Trophoblast cell (in vitro differentiated cells and primary cell): ENCODE measurements around the gene PEPD.

Experiments
- DNase-seq, 2 donors: peaks; one replicate each; pipeline ENCODE4 v3.0.0-alpha.2; 2016
- H2AFZ ChIP-seq: 2 replicates; pipeline ENCODE4 v1.6.1; 2013; ENCODE audit warnings: low read length, moderate library complexity, mild to moderate bottlenecking; ENCODE audit not compliant: insufficient read depth, poor library complexity
- H2AK5ac ChIP-seq: 2 replicates; pipeline ENCODE4 v1.6.1; 2013; ENCODE audit warnings: mild to moderate bottlenecking, low read length
- H2BK120ac ChIP-seq: 2 replicates; pipeline ENCODE4 v1.6.1; 2013; ENCODE audit warnings: low read length, mild to moderate bottlenecking, moderate library complexity; ENCODE audit not compliant: insufficient read depth, poor library complexity
- H2BK12ac ChIP-seq: 2 replicates; pipeline ENCODE4 v1.6.1; 2013; ENCODE audit warnings: mild to moderate bottlenecking, low read length, moderate library complexity
- H2BK5ac ChIP-seq: 2 replicates; pipeline ENCODE4 v1.6.1; 2013; ENCODE audit warnings: low read length, low read depth, moderate library complexity, mild to moderate bottlenecking; ENCODE audit not compliant: poor library complexity
- H3K14ac ChIP-seq: 2 replicates; pipeline ENCODE4 v1.6.1; 2013; ENCODE audit warnings: mild to moderate bottlenecking, low read length
- H3K18ac ChIP-seq: 2 replicates; pipeline ENCODE4 v1.6.1; 2013; ENCODE audit warnings: mild to moderate bottlenecking, low read length
- H3K23ac ChIP-seq: 2 replicates; pipeline ENCODE4 v1.6.1; 2013; ENCODE audit warnings: low read length
- H3K27ac ChIP-seq: 2 replicates; pipeline ENCODE4 v1.5.1; 2013; ENCODE audit warnings: low read depth, mild to moderate bottlenecking, inconsistent platforms, low read length, moderate library complexity
- H3K27me3 ChIP-seq: 2 replicates; pipeline ENCODE4 v1.6.1; 2013; ENCODE audit warnings: inconsistent platforms, mild to moderate bottlenecking, low read length, moderate library complexity; ENCODE audit not compliant: insufficient read depth
- H3K36me3 ChIP-seq, 2 experiments: 1 replicate in 1 of 2; 2 replicates in 1 of 2; pipeline ENCODE4 v1.6.1; 2013; ENCODE audit warnings: low read length in 2 of 2, mild to moderate bottlenecking in 2 of 2, moderate library complexity in 1 of 2; ENCODE audit not compliant: insufficient read depth in 2 of 2, control insufficient read depth in 1 of 2
- H3K4ac ChIP-seq: 2 replicates; pipeline ENCODE4 v1.6.1; 2013; ENCODE audit warnings: low read depth, mild to moderate bottlenecking, low read length, moderate library complexity
- H3K4me1 ChIP-seq, 2 experiments: 1 replicate in 1 of 2; 2 replicates in 1 of 2; pipeline ENCODE4 v1.6.1; 2013; ENCODE audit warnings: low read length in 2 of 2, mild to moderate bottlenecking in 2 of 2, moderate library complexity in 1 of 2; ENCODE audit not compliant: insufficient read depth in 2 of 2, control insufficient read depth in 1 of 2
- H3K4me2 ChIP-seq: 2 replicates; pipeline ENCODE4 v1.6.1; 2013; ENCODE audit warnings: inconsistent platforms, mild to moderate bottlenecking, low read length, moderate library complexity
- H3K4me3 ChIP-seq: 2 replicates; pipeline ENCODE4 v1.5.1; 2013; ENCODE audit warnings: mild to moderate bottlenecking, low read depth, low read length, inconsistent platforms
- H3K79me1 ChIP-seq: one replicate; pipeline ENCODE4 v1.6.1; 2013; ENCODE audit warnings: low read length
- H3K79me2 ChIP-seq: 2 replicates; pipeline ENCODE4 v1.6.1; 2013; ENCODE audit warnings: low read length, mild to moderate bottlenecking; ENCODE audit not compliant: control insufficient read depth, insufficient read depth, poor library complexity
- H3K9ac ChIP-seq: 2 replicates; pipeline ENCODE4 v1.6.1; 2013; ENCODE audit warnings: mild to moderate bottlenecking, low read length
- H3K9me3 ChIP-seq: 2 replicates; pipeline ENCODE4 v1.6.1; 2013; ENCODE audit warnings: low read depth, mild to moderate bottlenecking, control low read depth, inconsistent platforms, low read length; ENCODE audit not compliant: insufficient read depth
- H4K12ac ChIP-seq: 2 replicates; pipeline ENCODE4 v1.6.1; 2013; ENCODE audit warnings: low read depth, mild to moderate bottlenecking, low read length, moderate library complexity
- H4K8ac ChIP-seq: 2 replicates; pipeline ENCODE4 v1.6.1; 2013; ENCODE audit warnings: low read depth, mild to moderate bottlenecking, low read length, moderate library complexity
- H4K91ac ChIP-seq: one replicate; pipeline ENCODE4 v1.6.1; 2013; ENCODE audit warnings: low read depth, mild to moderate bottlenecking, low read length, moderate library complexity
- WGBS: extraction: QIAGEN DNeasy Blood & Tissue Kit; methylation state at CpG from one replicate; pipeline ENCODE4 v1.1.7; 2013; ENCODE audit warnings: missing lambda C conversion rate; ENCODE audit not compliant: insufficient read length, insufficient coverage; ENCODE audit errors: extremely low coverage; 5-methylcytosine and 5-hydroxymethylcytosine counted together

Gene PEPD

GRCh38 chr19:33345163-33345562, 176.4 kb downstream of the PEPD start:
- no peaks in the 10 kb centered on the region for H3K79me1 ChIP-seq
- H2BK5ac ChIP-seq, result no peak overlapping the region
- no peak overlapping the region for H3K9ac ChIP-seq
- H3K4me2 ChIP-seq, result no peak overlapping the region
- no peak overlapping the region for H2AFZ ChIP-seq
- no peak for DNase-seq
- H2BK120ac ChIP-seq, result no peak overlapping the region
- no peak overlapping the region for H3K4ac ChIP-seq
- H3K9me3 ChIP-seq, result no peaks in the 10 kb centered on the region
- H4K12ac ChIP-seq, result no peak overlapping the region
- no peak overlapping the region for H3K18ac ChIP-seq
- no peak overlapping the region for H3K4me3 ChIP-seq
- H2BK12ac ChIP-seq, result no peak overlapping the region
- H4K91ac ChIP-seq, result no peak overlapping the region
- no peak overlapping the region for H4K8ac ChIP-seq
- no peaks in the 10 kb centered on the region for H3K4me1 ChIP-seq
- no peaks in the 10 kb centered on the region for H3K79me2 ChIP-seq
- no peak overlapping the region for H3K27ac ChIP-seq
- H3K14ac ChIP-seq, result no peak overlapping the region
- WGBS, result no CpG with 5 or more reads among the region's 6 CpGs
- no peak overlapping the region for H2AK5ac ChIP-seq
- no peak overlapping the region for H3K23ac ChIP-seq
- no peaks in the 10 kb centered on the region for H3K36me3 ChIP-seq
- H3K27me3 ChIP-seq, result no peaks in the 10 kb centered on the region

- no peak overlapping the region for H2BK120ac ChIP-seq
- no peak overlapping the region for H2AK5ac ChIP-seq
- no peak overlapping the region for H3K18ac ChIP-seq
- no peak overlapping the region for H4K8ac ChIP-seq
- H3K4me1 ChIP-seq, result no peaks in the 10 kb centered on the region
- no peak overlapping the region for H3K9ac ChIP-seq
- H3K4me2 ChIP-seq, result no peak overlapping the region
- no peak overlapping the region for H3K14ac ChIP-seq
- no peak for DNase-seq
- H3K4ac ChIP-seq, result no peak overlapping the region
- no peak overlapping the region for H4K91ac ChIP-seq
- no peaks in the 10 kb centered on the region for H3K27me3 ChIP-seq
- H3K79me1 ChIP-seq, result no peaks in the 10 kb centered on the region
- H3K4me3 ChIP-seq, result no peak overlapping the region
- WGBS, result no CpG with 5 or more reads among the region's 4 CpGs
- H3K36me3 ChIP-seq, result no peaks in the 10 kb centered on the region
- H2BK12ac ChIP-seq, result no peak overlapping the region
- no peaks in the 10 kb centered on the region for H3K9me3 ChIP-seq
- H2AFZ ChIP-seq, result no peak overlapping the region
- no peak overlapping the region for H2BK5ac ChIP-seq
- no peak overlapping the region for H3K23ac ChIP-seq
- H3K79me2 ChIP-seq, result no peaks in the 10 kb centered on the region
- H4K12ac ChIP-seq, result no peak overlapping the region
- no peak overlapping the region for H3K27ac ChIP-seq
These were observed 177.0 kb downstream of the PEPD start for GRCh38 chr19:33344573-33344925.

GRCh38 chr19:33343859-33344572, 177.6 kb downstream of the PEPD start:
- Histone ChIP-seq H3K4me3 (no peak overlapping the region), H3K18ac (no peak overlapping the region), H3K27me3 (no peaks in the 10 kb centered on the region)

GRCh38 chr19:33343301-33343700, 178.3 kb downstream of the PEPD start:
- no peak overlapping the region for H2BK120ac ChIP-seq
- no peaks in the 10 kb centered on the region for H3K4me1 ChIP-seq
- H3K23ac ChIP-seq, result no peak overlapping the region
- no peak overlapping the region for H4K8ac ChIP-seq
- no peak overlapping the region for H3K14ac ChIP-seq
- H3K9ac ChIP-seq, result no peak overlapping the region
- H3K9me3 ChIP-seq, result no peaks in the 10 kb centered on the region
- H3K18ac ChIP-seq, result no peak overlapping the region
- H3K36me3 ChIP-seq, result no peaks in the 10 kb centered on the region
- H3K27ac ChIP-seq, result no peak overlapping the region
- no peak overlapping the region for H2AFZ ChIP-seq
- H3K79me1 ChIP-seq, result no peaks in the 10 kb centered on the region
- H3K27me3 ChIP-seq, result no peaks in the 10 kb centered on the region
- H2AK5ac ChIP-seq, result no peak overlapping the region
- H2BK12ac ChIP-seq, result no peak overlapping the region
- WGBS, result no CpG with 5 or more reads among the region's 2 CpGs
- H3K79me2 ChIP-seq, result no peaks in the 10 kb centered on the region
- no peak overlapping the region for H3K4me3 ChIP-seq
- no peak overlapping the region for H2BK5ac ChIP-seq
- no peak overlapping the region for H3K4me2 ChIP-seq
- no peak overlapping the region for H4K12ac ChIP-seq
- no peak for DNase-seq
- H3K4ac ChIP-seq, result no peak overlapping the region
- no peak overlapping the region for H4K91ac ChIP-seq

More at GRCh38 chr19:33343859-33344572, 177.6 kb downstream of the PEPD start:
- no peak overlapping the region for H3K9ac ChIP-seq
- no peak overlapping the region for H4K12ac ChIP-seq
- H2AFZ ChIP-seq, result no peak overlapping the region
- H2BK120ac ChIP-seq, result no peak overlapping the region
- no peak for DNase-seq
- no peak overlapping the region for H3K23ac ChIP-seq
- WGBS, result no CpG with 5 or more reads among the region's 12 CpGs
- no peak overlapping the region for H4K91ac ChIP-seq
- no peaks in the 10 kb centered on the region for H3K79me1 ChIP-seq
- no peak overlapping the region for H4K8ac ChIP-seq
- no peak overlapping the region for H3K14ac ChIP-seq
- no peak overlapping the region for H2BK12ac ChIP-seq
- no peaks in the 10 kb centered on the region for H3K79me2 ChIP-seq
- no peaks in the 10 kb centered on the region for H3K36me3 ChIP-seq
- H3K4me1 ChIP-seq, result no peaks in the 10 kb centered on the region
- H2AK5ac ChIP-seq, result no peak overlapping the region
- H3K27ac ChIP-seq, result no peak overlapping the region
- no peak overlapping the region for H3K4ac ChIP-seq
- H2BK5ac ChIP-seq, result no peak overlapping the region
- no peak overlapping the region for H3K4me2 ChIP-seq
- H3K9me3 ChIP-seq, result no peaks in the 10 kb centered on the region
